Suprapubic skin (tissue), 4 donors: ENCODE data around the gene CFAP74. TPM values are rescaled to one million over a fixed set of nuclear protein-coding genes. Genes with fewer than 3 reads are reported as not detected.
A peak's percentile ranks its signal among the peaks of the same experiment; 100 is the strongest.

Experiments
- DNase-seq, 2 donors: peaks; one replicate each; pipeline ENCODE4 v3.0.0-alpha.2; 2019; ENCODE audit warnings: low spot score in 2 of 2
- H3K27ac ChIP-seq: fragments of 200-600 bp; sonication (generic); one replicate; pipeline ENCODE4 v1.5.1; 2019
- H3K27me3 ChIP-seq: fragments of 200-600 bp; sonication (generic); one replicate; pipeline ENCODE4 v1.5.1; 2019
- H3K36me3 ChIP-seq: fragments of 200-600 bp; sonication (generic); one replicate; pipeline ENCODE4 v1.5.1; 2019
- H3K4me1 ChIP-seq: fragments of 200-600 bp; sonication (generic); one replicate; pipeline ENCODE4 v1.5.1; 2019
- H3K4me3 ChIP-seq: fragments of 200-600 bp; sonication (generic); one replicate; pipeline ENCODE4 v1.5.1; 2019; ENCODE audit warnings: mild to moderate bottlenecking
- H3K9me3 ChIP-seq: fragments of 200-600 bp; sonication (generic); one replicate; pipeline ENCODE4 v1.5.1; 2019
- CTCF ChIP-seq, 2 donors: fragments of 200-600 bp in 1 of 2; fragments of 450-650 bp in 1 of 2; sonication (generic) in 1 of 2; IDR thresholded peaks; one replicate each; pipeline ENCODE4 v1.5.1; 2016 to 2019; ENCODE audit warnings: antibody characterized with exemption in 2 of 2, mild to moderate bottlenecking in 1 of 2, moderate library complexity in 1 of 2
- EP300 ChIP-seq: sonication (generic); formaldehyde crosslinking; IDR thresholded peaks from one replicate; pipeline ENCODE4 v1.6.1; 2017; ENCODE audit warnings: antibody characterized with exemption
- POLR2A ChIP-seq, 2 donors: fragments of 450-650 bp; IDR thresholded peaks; one replicate each; pipeline ENCODE4 v1.6.1; 2017; ENCODE audit warnings: antibody characterized with exemption in 2 of 2, mild to moderate bottlenecking in 2 of 2, moderate library complexity in 2 of 2
- POLR2AphosphoS5 ChIP-seq, 3 donors: sonication (generic); formaldehyde crosslinking; IDR thresholded peaks; one replicate each; pipeline ENCODE4 v1.6.1; 2017; ENCODE audit warnings: antibody characterized with exemption in 3 of 3
- WGBS: methylation state at CpG from one replicate; pipeline ENCODE4 v1.1.5; 2018; 5-methylcytosine and 5-hydroxymethylcytosine counted together
- total RNA-seq, 4 donors: library from RNA; depleted of rRNA; stranded (reverse); fragments of >200 nt; gene quantifications; one replicate each; pipeline ENCODE4 v1.1.0, GENCODE V29; 2016

Gene CFAP74
- total RNA-seq, 4 donors from 2014 or later: not detected

GRCh38 chr1:2025491-2025981 is 21.9 kb upstream of the CFAP74 start:
- 78% methylated on average over 29 of the region's 39 CpGs for WGBS
- Histone ChIP-seq H3K27me3 (peaks cover 57% of the 10 kb centered on the region), H3K27ac (no peak overlapping the region)

GRCh38 chr1:2024887-2025286 is 21.3 kb upstream of the CFAP74 start:
- no peaks in the 10 kb centered on the region for H3K9me3 ChIP-seq
- DNase-seq: peak in 1 of 2 donors; percentile 50
- H3K27me3 ChIP-seq: peaks cover 57% of the 10 kb centered on the region
- 80% methylated on average over 5 of the region's 18 CpGs for WGBS
- no peak for TF ChIP-seq EP300
- TF ChIP-seq POLR2AphosphoS5 (IDR thresholded peaks at IDR 0.05): no peak
- no peak for TF ChIP-seq POLR2A (IDR thresholded peaks at IDR 0.05)
- no peak for TF ChIP-seq CTCF (IDR thresholded peaks at IDR 0.05)
- no peaks in the 10 kb centered on the region for H3K36me3 ChIP-seq
- H3K4me3 ChIP-seq: no peak overlapping the region
- peaks cover 5% of the 10 kb centered on the region for H3K4me1 ChIP-seq
- H3K27ac ChIP-seq: no peak overlapping the region

More at GRCh38 chr1:2025491-2025981, 21.9 kb upstream of the CFAP74 start:
- Histone ChIP-seq H3K9me3 (no peaks in the 10 kb centered on the region), H3K36me3 (no peaks in the 10 kb centered on the region), H3K4me3 (no peak overlapping the region), H3K4me1 (peaks cover 2% of the 10 kb centered on the region)
- no peak for TF ChIP-seq CTCF (IDR thresholded peaks at IDR 0.05)
- TF ChIP-seq POLR2A (IDR thresholded peaks at IDR 0.05): no peak
- no peak for TF ChIP-seq EP300
- TF ChIP-seq POLR2AphosphoS5 (IDR thresholded peaks at IDR 0.05): no peak
- DNase-seq: no peak

GRCh38 chr1:2024451-2024850 is 20.9 kb upstream of the CFAP74 start:
- H3K27me3 ChIP-seq: peaks cover 62% of the 10 kb centered on the region
- peaks cover 10% of the 10 kb centered on the region for H3K4me1 ChIP-seq
- H3K9me3 ChIP-seq: no peaks in the 10 kb centered on the region
- no peak for DNase-seq
- H3K4me3 ChIP-seq: no peak overlapping the region
- WGBS: 89% methylated on average over 9 of the region's 10 CpGs
- TF ChIP-seq POLR2AphosphoS5 (IDR thresholded peaks at IDR 0.05): no peak
- TF ChIP-seq CTCF (IDR thresholded peaks at IDR 0.05): no peak
- no peak for TF ChIP-seq POLR2A (IDR thresholded peaks at IDR 0.05)
- TF ChIP-seq EP300: no peak
- H3K27ac ChIP-seq: no peak overlapping the region
- no peaks in the 10 kb centered on the region for H3K36me3 ChIP-seq

GRCh38 chr1:2023187-2023586 is 19.6 kb upstream of the CFAP74 start:
- no peak overlapping the region for H3K27ac ChIP-seq
- DNase-seq: no peak
- 89% methylated on average over 7 of the region's 9 CpGs for WGBS
- no peak overlapping the region for H3K4me3 ChIP-seq
- H3K9me3 ChIP-seq: no peaks in the 10 kb centered on the region
- no peak for TF ChIP-seq POLR2A (IDR thresholded peaks at IDR 0.05)
- no peak for TF ChIP-seq POLR2AphosphoS5 (IDR thresholded peaks at IDR 0.05)
- no peak for TF ChIP-seq EP300
- TF ChIP-seq CTCF (IDR thresholded peaks at IDR 0.05): no peak
- H3K4me1 ChIP-seq: peaks cover 18% of the 10 kb centered on the region
- H3K27me3 ChIP-seq: peaks cover 73% of the 10 kb centered on the region
- H3K36me3 ChIP-seq: no peaks in the 10 kb centered on the region

- TF ChIP-seq CTCF (IDR thresholded peaks at IDR 0.05): no peak
- no peak for TF ChIP-seq POLR2A (IDR thresholded peaks at IDR 0.05)
- Histone ChIP-seq H3K4me3 (no peak overlapping the region), H3K36me3 (no peaks in the 10 kb centered on the region), H3K9me3 (no peaks in the 10 kb centered on the region), H3K4me1 (peaks cover 18% of the 10 kb centered on the region), H3K27me3 (peaks cover 81% of the 10 kb centered on the region), H3K27ac (no peak overlapping the region)
- no peak for DNase-seq
- 77% methylated on average over 10 of the region's 21 CpGs for WGBS
These were observed 18.6 kb upstream of the CFAP74 start for GRCh38 chr1:2022063-2022770.
